ENCODE measurements around the gene ATG4A. TPM values are rescaled to one million over a fixed set of nuclear protein-coding genes. Genes with fewer than 3 reads are reported as not detected.

ATG4A gene
- total RNA-seq, 1 experiment from 2014 or later, result 3.5 TPM

DNA sequence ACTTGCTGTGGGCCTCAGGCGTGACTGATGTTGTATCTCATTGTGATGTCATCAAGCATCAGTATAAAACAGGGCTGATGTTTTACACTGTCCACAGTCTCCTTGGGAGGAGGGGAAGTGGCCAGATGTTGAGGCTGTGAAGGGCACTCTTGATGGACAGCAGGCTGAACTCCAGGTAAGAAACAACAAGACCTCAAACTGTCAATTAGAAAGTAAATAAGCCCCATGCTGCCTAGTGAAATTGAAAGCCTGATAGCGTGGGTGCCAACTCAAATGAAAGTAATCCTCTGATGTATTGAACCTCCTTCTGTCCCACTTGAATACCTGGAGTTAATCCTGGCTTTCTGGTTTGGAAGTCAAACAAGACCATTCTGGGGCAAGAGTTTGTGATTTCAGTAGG, 27.0 kb upstream of the ATG4A start (continued):
- TF ChIP-seq HMGA2 (CRISPR knock-in tag; IDR thresholded peaks at IDR 0.05), result no peak
- TF ChIP-seq, protein P1, sequence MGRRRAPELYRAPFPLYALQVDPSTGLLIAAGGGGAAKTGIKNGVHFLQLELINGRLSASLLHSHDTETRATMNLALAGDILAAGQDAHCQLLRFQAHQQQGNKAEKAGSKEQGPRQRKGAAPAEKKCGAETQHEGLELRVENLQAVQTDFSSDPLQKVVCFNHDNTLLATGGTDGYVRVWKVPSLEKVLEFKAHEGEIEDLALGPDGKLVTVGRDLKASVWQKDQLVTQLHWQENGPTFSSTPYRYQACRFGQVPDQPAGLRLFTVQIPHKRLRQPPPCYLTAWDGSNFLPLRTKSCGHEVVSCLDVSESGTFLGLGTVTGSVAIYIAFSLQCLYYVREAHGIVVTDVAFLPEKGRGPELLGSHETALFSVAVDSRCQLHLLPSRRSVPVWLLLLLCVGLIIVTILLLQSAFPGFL (CRISPR knock-in tag; IDR thresholded peaks at IDR 0.05; ENCODE audit: borderline replicate concordance), result no peak
- TF ChIP-seq, protein P2, sequence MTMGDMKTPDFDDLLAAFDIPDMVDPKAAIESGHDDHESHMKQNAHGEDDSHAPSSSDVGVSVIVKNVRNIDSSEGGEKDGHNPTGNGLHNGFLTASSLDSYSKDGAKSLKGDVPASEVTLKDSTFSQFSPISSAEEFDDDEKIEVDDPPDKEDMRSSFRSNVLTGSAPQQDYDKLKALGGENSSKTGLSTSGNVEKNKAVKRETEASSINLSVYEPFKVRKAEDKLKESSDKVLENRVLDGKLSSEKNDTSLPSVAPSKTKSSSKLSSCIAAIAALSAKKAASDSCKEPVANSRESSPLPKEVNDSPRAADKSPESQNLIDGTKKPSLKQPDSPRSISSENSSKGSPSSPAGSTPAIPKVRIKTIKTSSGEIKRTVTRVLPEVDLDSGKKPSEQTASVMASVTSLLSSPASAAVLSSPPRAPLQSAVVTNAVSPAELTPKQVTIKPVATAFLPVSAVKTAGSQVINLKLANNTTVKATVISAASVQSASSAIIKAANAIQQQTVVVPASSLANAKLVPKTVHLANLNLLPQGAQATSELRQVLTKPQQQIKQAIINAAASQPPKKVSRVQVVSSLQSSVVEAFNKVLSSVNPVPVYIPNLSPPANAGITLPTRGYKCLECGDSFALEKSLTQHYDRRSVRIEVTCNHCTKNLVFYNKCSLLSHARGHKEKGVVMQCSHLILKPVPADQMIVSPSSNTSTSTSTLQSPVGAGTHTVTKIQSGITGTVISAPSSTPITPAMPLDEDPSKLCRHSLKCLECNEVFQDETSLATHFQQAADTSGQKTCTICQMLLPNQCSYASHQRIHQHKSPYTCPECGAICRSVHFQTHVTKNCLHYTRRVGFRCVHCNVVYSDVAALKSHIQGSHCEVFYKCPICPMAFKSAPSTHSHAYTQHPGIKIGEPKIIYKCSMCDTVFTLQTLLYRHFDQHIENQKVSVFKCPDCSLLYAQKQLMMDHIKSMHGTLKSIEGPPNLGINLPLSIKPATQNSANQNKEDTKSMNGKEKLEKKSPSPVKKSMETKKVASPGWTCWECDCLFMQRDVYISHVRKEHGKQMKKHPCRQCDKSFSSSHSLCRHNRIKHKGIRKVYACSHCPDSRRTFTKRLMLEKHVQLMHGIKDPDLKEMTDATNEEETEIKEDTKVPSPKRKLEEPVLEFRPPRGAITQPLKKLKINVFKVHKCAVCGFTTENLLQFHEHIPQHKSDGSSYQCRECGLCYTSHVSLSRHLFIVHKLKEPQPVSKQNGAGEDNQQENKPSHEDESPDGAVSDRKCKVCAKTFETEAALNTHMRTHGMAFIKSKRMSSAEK (CRISPR knock-in tag; IDR thresholded peaks at IDR 0.05; ENCODE audit: borderline replicate concordance), result no peak

DNA sequence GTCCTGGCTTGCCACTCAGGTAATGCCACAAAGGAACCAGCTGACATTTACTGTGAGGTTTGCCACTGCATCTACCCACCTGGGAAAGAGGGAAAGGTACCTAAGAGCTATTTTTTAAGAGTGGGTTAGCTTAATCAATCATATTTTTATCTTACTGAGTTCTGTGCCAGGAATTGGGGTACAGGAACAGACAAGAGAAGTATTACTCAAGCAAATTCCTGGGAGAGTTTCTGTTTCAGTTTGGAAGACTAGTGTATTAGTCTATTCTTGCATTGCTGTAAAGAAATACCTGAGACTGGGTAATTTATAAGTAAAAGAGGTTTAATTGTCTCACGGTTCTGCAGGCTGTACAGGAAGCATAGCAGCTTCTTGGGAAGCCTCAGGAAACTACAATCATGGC, 23.5 kb upstream of the ATG4A start:
- no peak for ATAC-seq
- POLR2A ChIA-PET, result no interaction called here
- Mint-ChIP-seq H3K4me3 (no peak overlapping the region), H3K9me3 (no peaks in the 10 kb centered on the region), H3K27ac (no peak overlapping the region), H3K27me3 (ENCODE audit: low read depth) (no peaks in the 10 kb centered on the region), H3K36me3 (no peaks in the 10 kb centered on the region), H3K4me1 (peaks cover 9% of the 10 kb centered on the region)
- CTCF ChIA-PET, result no interaction called here
- TF ChIP-seq, protein P3, sequence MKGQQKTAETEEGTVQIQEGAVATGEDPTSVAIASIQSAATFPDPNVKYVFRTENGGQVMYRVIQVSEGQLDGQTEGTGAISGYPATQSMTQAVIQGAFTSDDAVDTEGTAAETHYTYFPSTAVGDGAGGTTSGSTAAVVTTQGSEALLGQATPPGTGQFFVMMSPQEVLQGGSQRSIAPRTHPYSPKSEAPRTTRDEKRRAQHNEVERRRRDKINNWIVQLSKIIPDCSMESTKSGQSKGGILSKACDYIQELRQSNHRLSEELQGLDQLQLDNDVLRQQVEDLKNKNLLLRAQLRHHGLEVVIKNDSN (CRISPR knock-in tag; IDR thresholded peaks at IDR 0.05), result no peak
- TF ChIP-seq GABPB1 (CRISPR knock-in tag; IDR thresholded peaks at IDR 0.05) (no peak), NFYB (CRISPR knock-in tag; conservative IDR thresholded peaks at IDR 0.05; ENCODE audit: low read depth) (no peak), ZNF232 (CRISPR knock-in tag; IDR thresholded peaks at IDR 0.05) (no peak), GTF2I (CRISPR knock-in tag; conservative IDR thresholded peaks at IDR 0.05) (no peak), HMGA2 (CRISPR knock-in tag; IDR thresholded peaks at IDR 0.05) (no peak), ZBTB21 (CRISPR knock-in tag; IDR thresholded peaks at IDR 0.05; ENCODE audit: borderline replicate concordance) (no peak), TEAD4 (CRISPR knock-in tag; IDR thresholded peaks at IDR 0.05) (no peak), FOXK1 (CRISPR knock-in tag; IDR thresholded peaks at IDR 0.05) (no peak)
- TF ChIP-seq, protein P4, sequence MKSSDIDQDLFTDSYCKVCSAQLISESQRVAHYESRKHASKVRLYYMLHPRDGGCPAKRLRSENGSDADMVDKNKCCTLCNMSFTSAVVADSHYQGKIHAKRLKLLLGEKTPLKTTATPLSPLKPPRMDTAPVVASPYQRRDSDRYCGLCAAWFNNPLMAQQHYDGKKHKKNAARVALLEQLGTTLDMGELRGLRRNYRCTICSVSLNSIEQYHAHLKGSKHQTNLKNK (CRISPR knock-in tag; IDR thresholded peaks at IDR 0.05), result no peak
- TF ChIP-seq, protein P5, sequence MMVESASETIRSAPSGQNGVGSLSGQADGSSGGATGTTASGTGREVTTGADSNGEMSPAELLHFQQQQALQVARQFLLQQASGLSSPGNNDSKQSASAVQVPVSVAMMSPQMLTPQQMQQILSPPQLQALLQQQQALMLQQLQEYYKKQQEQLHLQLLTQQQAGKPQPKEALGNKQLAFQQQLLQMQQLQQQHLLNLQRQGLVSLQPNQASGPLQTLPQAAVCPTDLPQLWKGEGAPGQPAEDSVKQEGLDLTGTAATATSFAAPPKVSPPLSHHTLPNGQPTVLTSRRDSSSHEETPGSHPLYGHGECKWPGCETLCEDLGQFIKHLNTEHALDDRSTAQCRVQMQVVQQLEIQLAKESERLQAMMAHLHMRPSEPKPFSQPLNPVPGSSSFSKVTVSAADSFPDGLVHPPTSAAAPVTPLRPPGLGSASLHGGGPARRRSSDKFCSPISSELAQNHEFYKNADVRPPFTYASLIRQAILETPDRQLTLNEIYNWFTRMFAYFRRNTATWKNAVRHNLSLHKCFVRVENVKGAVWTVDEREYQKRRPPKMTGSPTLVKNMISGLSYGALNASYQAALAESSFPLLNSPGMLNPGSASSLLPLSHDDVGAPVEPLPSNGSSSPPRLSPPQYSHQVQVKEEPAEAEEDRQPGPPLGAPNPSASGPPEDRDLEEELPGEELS (CRISPR knock-in tag; IDR thresholded peaks at IDR 0.05), result no peak
- TF ChIP-seq, protein P6, sequence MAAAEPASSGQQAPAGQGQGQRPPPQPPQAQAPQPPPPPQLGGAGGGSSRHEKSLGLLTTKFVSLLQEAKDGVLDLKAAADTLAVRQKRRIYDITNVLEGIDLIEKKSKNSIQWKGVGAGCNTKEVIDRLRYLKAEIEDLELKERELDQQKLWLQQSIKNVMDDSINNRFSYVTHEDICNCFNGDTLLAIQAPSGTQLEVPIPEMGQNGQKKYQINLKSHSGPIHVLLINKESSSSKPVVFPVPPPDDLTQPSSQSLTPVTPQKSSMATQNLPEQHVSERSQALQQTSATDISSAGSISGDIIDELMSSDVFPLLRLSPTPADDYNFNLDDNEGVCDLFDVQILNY (CRISPR knock-in tag; IDR thresholded peaks at IDR 0.05), result no peak
- TF ChIP-seq, protein P7, sequence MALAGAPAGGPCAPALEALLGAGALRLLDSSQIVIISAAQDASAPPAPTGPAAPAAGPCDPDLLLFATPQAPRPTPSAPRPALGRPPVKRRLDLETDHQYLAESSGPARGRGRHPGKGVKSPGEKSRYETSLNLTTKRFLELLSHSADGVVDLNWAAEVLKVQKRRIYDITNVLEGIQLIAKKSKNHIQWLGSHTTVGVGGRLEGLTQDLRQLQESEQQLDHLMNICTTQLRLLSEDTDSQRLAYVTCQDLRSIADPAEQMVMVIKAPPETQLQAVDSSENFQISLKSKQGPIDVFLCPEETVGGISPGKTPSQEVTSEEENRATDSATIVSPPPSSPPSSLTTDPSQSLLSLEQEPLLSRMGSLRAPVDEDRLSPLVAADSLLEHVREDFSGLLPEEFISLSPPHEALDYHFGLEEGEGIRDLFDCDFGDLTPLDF (CRISPR knock-in tag; IDR thresholded peaks at IDR 0.05), result no peak
- TF ChIP-seq, protein P8, sequence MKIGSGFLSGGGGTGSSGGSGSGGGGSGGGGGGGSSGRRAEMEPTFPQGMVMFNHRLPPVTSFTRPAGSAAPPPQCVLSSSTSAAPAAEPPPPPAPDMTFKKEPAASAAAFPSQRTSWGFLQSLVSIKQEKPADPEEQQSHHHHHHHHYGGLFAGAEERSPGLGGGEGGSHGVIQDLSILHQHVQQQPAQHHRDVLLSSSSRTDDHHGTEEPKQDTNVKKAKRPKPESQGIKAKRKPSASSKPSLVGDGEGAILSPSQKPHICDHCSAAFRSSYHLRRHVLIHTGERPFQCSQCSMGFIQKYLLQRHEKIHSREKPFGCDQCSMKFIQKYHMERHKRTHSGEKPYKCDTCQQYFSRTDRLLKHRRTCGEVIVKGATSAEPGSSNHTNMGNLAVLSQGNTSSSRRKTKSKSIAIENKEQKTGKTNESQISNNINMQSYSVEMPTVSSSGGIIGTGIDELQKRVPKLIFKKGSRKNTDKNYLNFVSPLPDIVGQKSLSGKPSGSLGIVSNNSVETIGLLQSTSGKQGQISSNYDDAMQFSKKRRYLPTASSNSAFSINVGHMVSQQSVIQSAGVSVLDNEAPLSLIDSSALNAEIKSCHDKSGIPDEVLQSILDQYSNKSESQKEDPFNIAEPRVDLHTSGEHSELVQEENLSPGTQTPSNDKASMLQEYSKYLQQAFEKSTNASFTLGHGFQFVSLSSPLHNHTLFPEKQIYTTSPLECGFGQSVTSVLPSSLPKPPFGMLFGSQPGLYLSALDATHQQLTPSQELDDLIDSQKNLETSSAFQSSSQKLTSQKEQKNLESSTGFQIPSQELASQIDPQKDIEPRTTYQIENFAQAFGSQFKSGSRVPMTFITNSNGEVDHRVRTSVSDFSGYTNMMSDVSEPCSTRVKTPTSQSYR (CRISPR knock-in tag; IDR thresholded peaks at IDR 0.05), result no peak
- DNase-seq (ENCODE audit: low spot score), result no peak

Measured in WTC11 (cell line).